LNCAP (cell line): ENCODE results near the gene COMMD3.

ENCODE experiments used
- CTCF ChIP-seq: fragments of 450-650 bp; IDR thresholded peaks from 2 replicates; pipeline ENCODE4 v1.5.1; 2017; ENCODE audit warnings: mild to moderate bottlenecking

The COMMD3 gene

GRCh38 chr10:22316286-22317075 is at the start of gene COMMD3:
TSS of gene COMMD3 (plus strand) at chr10:22316388. CDS start at chr10:22316418, 30 bp downstream.
- no peak for TF ChIP-seq CTCF

DNA sequence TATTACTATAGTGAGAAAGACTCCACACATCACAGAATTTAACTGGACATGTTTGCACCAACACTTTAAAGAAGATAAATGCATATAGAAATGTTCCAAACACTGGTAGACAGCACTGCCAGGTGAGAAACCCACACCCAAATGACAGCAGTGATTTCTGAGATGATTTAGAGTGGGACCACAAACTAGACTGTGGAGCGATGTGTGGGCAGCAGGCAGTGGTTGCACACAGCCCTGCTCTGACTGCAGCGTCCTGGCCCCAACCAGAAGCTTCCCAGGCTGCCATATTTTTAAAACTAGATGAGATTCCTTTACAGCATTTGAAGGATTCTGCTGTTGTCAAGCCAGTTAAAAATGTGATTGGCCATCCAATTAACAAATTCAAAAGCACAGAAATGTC is 47.7 kb upstream of the COMMD3 start:
- TF ChIP-seq CTCF, result no peak

DNA sequence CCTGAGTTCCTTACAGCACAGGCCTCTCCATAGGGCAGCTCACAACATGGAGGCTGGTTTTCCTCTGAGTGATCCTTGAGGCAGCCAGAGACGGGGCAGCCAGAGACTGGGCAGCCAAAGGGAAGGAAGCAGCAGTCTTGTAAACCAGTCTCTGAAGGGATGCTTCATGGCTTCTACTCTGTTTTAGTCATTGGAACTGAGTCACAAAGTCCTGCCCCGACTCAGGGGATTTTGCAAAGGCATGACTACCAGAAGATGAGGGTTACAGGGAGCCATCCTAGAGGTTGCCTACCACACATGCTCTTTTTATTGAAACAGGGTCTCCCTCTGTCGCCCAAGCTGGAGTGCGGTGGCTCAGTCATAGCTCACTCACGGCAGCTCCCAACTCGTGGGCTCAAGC is 44.4 kb upstream of the COMMD3 start:
- no peak for TF ChIP-seq CTCF

- no peak for TF ChIP-seq CTCF
Observed at GRCh38 chr10:22278441-22278782, 37.8 kb upstream of the COMMD3 start.

- no peak for TF ChIP-seq CTCF
Observed at GRCh38 chr10:22280078-22280477, 36.1 kb upstream of the COMMD3 start.

DNA sequence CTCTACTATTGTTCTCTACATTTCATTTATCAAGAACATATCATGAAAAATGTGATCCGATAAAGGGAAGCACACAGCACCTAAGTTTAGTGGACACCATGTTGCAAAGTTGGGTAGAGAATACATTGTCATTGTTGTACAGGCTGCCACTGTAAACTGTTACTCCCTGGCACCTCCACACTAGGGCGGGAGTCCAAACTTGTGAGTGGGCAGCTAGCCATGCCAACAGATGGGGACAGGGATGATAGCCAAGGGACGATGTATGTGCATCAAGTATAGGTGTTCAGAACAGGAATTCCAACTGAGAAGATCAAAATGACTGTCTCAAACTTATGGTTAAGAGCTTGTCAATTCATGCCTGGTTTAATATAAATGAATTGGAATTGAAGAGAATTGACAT is 31.1 kb upstream of the COMMD3 start:
- TF ChIP-seq CTCF, result no peak

DNA sequence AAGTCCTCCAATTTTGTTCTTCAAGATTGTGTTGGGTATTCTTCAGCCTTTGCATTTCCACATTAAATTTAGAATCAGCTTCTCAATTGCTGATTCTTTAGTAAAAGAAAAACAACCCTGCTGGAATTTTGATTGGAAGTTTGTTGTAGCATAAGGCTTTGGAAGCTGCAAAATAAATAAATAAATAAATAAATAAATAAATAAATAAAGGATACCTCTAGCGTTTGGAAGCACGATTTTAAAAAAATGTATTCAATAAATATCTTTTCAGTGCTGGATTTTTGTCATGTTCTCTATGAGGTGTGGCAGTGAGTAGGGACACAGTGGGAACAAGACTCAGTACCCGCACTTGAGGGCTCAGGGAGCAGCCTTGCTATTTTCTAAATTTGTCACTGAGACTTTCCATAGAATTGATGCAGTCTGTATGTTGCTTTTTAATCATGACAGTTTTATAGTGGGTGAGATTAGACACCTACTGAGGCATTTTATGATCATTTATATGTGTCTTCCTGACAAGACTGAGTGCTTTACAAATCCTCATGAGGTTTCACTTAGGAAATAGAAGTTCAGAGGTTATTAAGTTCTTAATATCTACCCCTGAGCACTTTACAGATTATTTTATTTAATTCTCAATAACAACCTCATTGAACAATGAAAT is 22.3 kb upstream of the COMMD3 start:
- no peak for TF ChIP-seq CTCF
